H9 (cell line): Measurements from ENCODE around the gene CABP4. TPM values are rescaled to one million over a fixed set of nuclear protein-coding genes. Genes with fewer than 3 reads are reported as not detected.

Experiments
- DNase-seq: peaks from one replicate; pipeline ENCODE4 v3.0.0-alpha.2; 2017
- H2AFZ ChIP-seq: one replicate; pipeline ENCODE4 v1.6.1; 2013; ENCODE audit warnings: mild to moderate bottlenecking, low read length, control low read depth, moderate library complexity
- H2AK5ac ChIP-seq: 2 replicates; pipeline ENCODE4 v1.6.1; 2013; ENCODE audit warnings: low read length, control low read depth, mixed read lengths; ENCODE audit not compliant: insufficient read length
- H2BK120ac ChIP-seq: one replicate; pipeline ENCODE4 v1.6.1; 2013; ENCODE audit warnings: low read depth, mild to moderate bottlenecking, low read length, control low read depth, inconsistent platforms; ENCODE audit not compliant: poor library complexity, severe bottlenecking
- H2BK12ac ChIP-seq: 2 replicates; pipeline ENCODE4 v1.6.1; 2013; ENCODE audit warnings: low read length, control low read depth, mixed read lengths, low read depth; ENCODE audit not compliant: insufficient read length
- H2BK15ac ChIP-seq: 2 replicates; pipeline ENCODE4 v1.6.1; 2013; ENCODE audit warnings: low read depth, low read length, control low read depth
- H2BK20ac ChIP-seq: one replicate; pipeline ENCODE4 v1.6.1; 2013; ENCODE audit warnings: low read depth, mild to moderate bottlenecking, low read length, control low read depth, inconsistent platforms; ENCODE audit not compliant: poor library complexity, severe bottlenecking
- H2BK5ac ChIP-seq: 2 replicates; pipeline ENCODE4 v1.6.1; 2013; ENCODE audit warnings: low read length, control low read depth, mixed read lengths; ENCODE audit not compliant: insufficient read length
- H3K14ac ChIP-seq: 2 replicates; pipeline ENCODE4 v1.6.1; 2013; ENCODE audit warnings: low read length, control low read depth; ENCODE audit not compliant: insufficient read depth
- H3K18ac ChIP-seq: 2 replicates; pipeline ENCODE4 v1.6.1; 2013; ENCODE audit warnings: low read depth, mild to moderate bottlenecking, mixed read lengths, low read length, control low read depth; ENCODE audit not compliant: insufficient read length
- H3K23ac ChIP-seq: 2 replicates; pipeline ENCODE4 v1.6.1; 2013; ENCODE audit warnings: low read length, control low read depth, mixed read lengths, low read depth; ENCODE audit not compliant: insufficient read length
- H3K23me2 ChIP-seq: 2 replicates; pipeline ENCODE4 v1.6.1; 2013; ENCODE audit warnings: low read depth, mild to moderate bottlenecking, mixed read lengths, low read length, control low read depth; ENCODE audit not compliant: insufficient read length, poor library complexity, severe bottlenecking
- H3K27ac ChIP-seq: 2 replicates; pipeline ENCODE4 v1.5.1; 2013; ENCODE audit warnings: low read length, control low read depth, mixed read lengths, low read depth; ENCODE audit not compliant: insufficient read length
- H3K27me3 ChIP-seq: 2 replicates; pipeline ENCODE4 v1.6.1; 2013; ENCODE audit warnings: low read length, control low read depth, inconsistent platforms; ENCODE audit not compliant: insufficient read depth
- H3K4ac ChIP-seq: 2 replicates; pipeline ENCODE4 v1.6.1; 2013; ENCODE audit warnings: low read depth, mild to moderate bottlenecking, control low read depth, inconsistent platforms, low read length, moderate library complexity
- H3K4me1 ChIP-seq: 2 replicates; pipeline ENCODE4 v1.6.1; 2013; ENCODE audit warnings: low read length, control low read depth, inconsistent platforms; ENCODE audit not compliant: insufficient read depth
- H3K4me2 ChIP-seq: 2 replicates; pipeline ENCODE4 v1.6.1; 2013; ENCODE audit warnings: low read length, control low read depth, mixed read lengths; ENCODE audit not compliant: insufficient read length, insufficient read depth
- H3K56ac ChIP-seq: 2 replicates; pipeline ENCODE4 v1.6.1; 2013; ENCODE audit warnings: low read depth, mild to moderate bottlenecking, mixed read lengths, low read length, control low read depth; ENCODE audit not compliant: insufficient read length
- H3K79me1 ChIP-seq: 2 replicates; pipeline ENCODE4 v1.6.1; 2013; ENCODE audit warnings: low read depth, mild to moderate bottlenecking, moderate library complexity, low read length, control low read depth, inconsistent platforms; ENCODE audit not compliant: insufficient read depth, poor library complexity, severe bottlenecking
- H3K79me2 ChIP-seq: 2 replicates; pipeline ENCODE4 v1.6.1; 2013; ENCODE audit warnings: low read length, control low read depth, inconsistent platforms; ENCODE audit not compliant: insufficient read depth
- H3K9ac ChIP-seq: 2 replicates; pipeline ENCODE4 v1.6.1; 2013; ENCODE audit warnings: low read length, control low read depth, mixed read lengths; ENCODE audit not compliant: insufficient read length; ENCODE audit errors: extremely low read depth
- H3K9me3 ChIP-seq: one replicate; pipeline ENCODE4 v1.6.1; 2013; ENCODE audit warnings: low read depth, low read length, inconsistent platforms; ENCODE audit not compliant: control insufficient read depth
- H3T11ph ChIP-seq: one replicate; pipeline ENCODE4 v1.6.1; 2013; ENCODE audit warnings: mild to moderate bottlenecking, low read length, control low read depth, inconsistent platforms
- H4K20me1 ChIP-seq: one replicate; pipeline ENCODE4 v1.6.1; 2013; ENCODE audit not compliant: control insufficient read depth, insufficient read length, insufficient read depth
- H4K5ac ChIP-seq: 2 replicates; pipeline ENCODE4 v1.6.1; 2013; ENCODE audit warnings: low read depth, mild to moderate bottlenecking, mixed read lengths, low read length, control low read depth; ENCODE audit not compliant: insufficient read length
- H4K8ac ChIP-seq: replicated peaks from 2 replicates; pipeline ENCODE4 v1.6.1; 2013; ENCODE audit warnings: low read length, control low read depth, mixed read lengths, low read depth; ENCODE audit not compliant: insufficient read length
- H4K91ac ChIP-seq: 2 replicates; pipeline ENCODE4 v1.6.1; 2013; ENCODE audit warnings: low read depth, mild to moderate bottlenecking, moderate library complexity, mixed read lengths, low read length, control low read depth; ENCODE audit not compliant: insufficient read length
- H3K27ac Mint-ChIP-seq, 3 experiments: 2 replicates in 2 of 3; 3 replicates in 1 of 3; pipeline ENCODE4 v1.8.0; 2020 to 2021; ENCODE audit warnings: mixed read lengths in 3 of 3, mild to moderate bottlenecking in 1 of 3, moderate library complexity in 1 of 3
- H3K27me3 Mint-ChIP-seq: 2 replicates; pipeline ENCODE4 v1.8.0; 2021; ENCODE audit warnings: low read depth, mild to moderate bottlenecking, moderate library complexity, mixed read lengths
- H3K36me3 Mint-ChIP-seq, 3 experiments: 2 replicates in 2 of 3; 3 replicates in 1 of 3; pipeline ENCODE4 v1.8.0; 2020 to 2021; ENCODE audit warnings: low read depth in 3 of 3, mixed read lengths in 3 of 3; ENCODE audit not compliant: insufficient read depth in 1 of 3
- H3K4me1 Mint-ChIP-seq, 2 experiments: 2 replicates each; pipeline ENCODE4 v1.8.0; 2020; ENCODE audit warnings: mixed read lengths in 2 of 2
- H3K4me3 Mint-ChIP-seq, 2 experiments: 2 replicates in 1 of 2; 3 replicates in 1 of 2; pipeline ENCODE4 v1.8.0; 2020 to 2021; ENCODE audit warnings: mild to moderate bottlenecking in 2 of 2, mixed read lengths in 2 of 2, moderate library complexity in 1 of 2
- H3K9me3 Mint-ChIP-seq, 2 experiments: 2 replicates in 1 of 2; 3 replicates in 1 of 2; pipeline ENCODE4 v1.8.0; 2020; ENCODE audit warnings: mild to moderate bottlenecking in 2 of 2, mixed read lengths in 2 of 2, moderate library complexity in 1 of 2
- WGBS: extraction: QIAGEN DNeasy Blood & Tissue Kit; methylation state at CpG from one replicate; pipeline ENCODE4 v1.1.7; 2013; ENCODE audit warnings: missing lambda C conversion rate, low lambda C conversion rate, mixed read lengths; ENCODE audit not compliant: insufficient read length; ENCODE audit errors: extremely low coverage; 5-methylcytosine and 5-hydroxymethylcytosine counted together
- total RNA-seq: library from RNA; stranded (reverse); gene quantifications from 2 replicates; pipeline ENCODE4 v1.2.1, GENCODE V29; 2021
- TF ChIP-seq, protein P1 (sequence below): fragments of 200-600 bp; sonication (generic); conservative IDR thresholded peaks from 3 replicates; pipeline ENCODE4 v1.8.0; 2021; ENCODE audit warnings: antibody characterized with exemption, mild to moderate bottlenecking

The CABP4 gene
- total RNA-seq, 1 experiment from 2014 or later, result not detected

GRCh38 chr11:67416416-67417335 is 38.5 kb upstream of the CABP4 start:
- peak overlapping the region; percentile 20 for H3K4me2 ChIP-seq
- H2AK5ac ChIP-seq, result no peak overlapping the region
- no CpG with 5 or more reads among the region's 21 CpGs for WGBS
- no peak overlapping the region for H3K9ac ChIP-seq
- no peaks in the 10 kb centered on the region for H3K9me3 ChIP-seq
- H2BK120ac ChIP-seq, result no peak overlapping the region
- Mint-ChIP-seq H3K9me3 (no peaks in the 10 kb centered on the region; a peak in 1 of 5 replicates), H3K36me3 (peaks cover 0 to 1% (median 0%) of the 10 kb centered on the region in 3 experiments; a peak in 1 of 7 replicates), H3K27me3 (peaks cover 43% of the 10 kb centered on the region), H3K27ac (peak overlapping the region in 1 of 3 experiments; percentile 72; a peak in 2 of 7 replicates), H3K4me3 (peak overlapping the region; percentile 49 to 75), H3K4me1 (peaks cover 18 to 22% of the 10 kb centered on the region in 2 experiments)
- no peaks in the 10 kb centered on the region for H4K20me1 ChIP-seq
- H3K27ac ChIP-seq, result no peak overlapping the region
- H3K23ac ChIP-seq, result no peak overlapping the region
- no peak for DNase-seq
- H4K91ac ChIP-seq, result no peak overlapping the region
- H2BK20ac ChIP-seq, result no peak overlapping the region
- H3K14ac ChIP-seq, result no peak overlapping the region
- no peak overlapping the region for H2BK12ac ChIP-seq
- TF ChIP-seq, protein P1, sequence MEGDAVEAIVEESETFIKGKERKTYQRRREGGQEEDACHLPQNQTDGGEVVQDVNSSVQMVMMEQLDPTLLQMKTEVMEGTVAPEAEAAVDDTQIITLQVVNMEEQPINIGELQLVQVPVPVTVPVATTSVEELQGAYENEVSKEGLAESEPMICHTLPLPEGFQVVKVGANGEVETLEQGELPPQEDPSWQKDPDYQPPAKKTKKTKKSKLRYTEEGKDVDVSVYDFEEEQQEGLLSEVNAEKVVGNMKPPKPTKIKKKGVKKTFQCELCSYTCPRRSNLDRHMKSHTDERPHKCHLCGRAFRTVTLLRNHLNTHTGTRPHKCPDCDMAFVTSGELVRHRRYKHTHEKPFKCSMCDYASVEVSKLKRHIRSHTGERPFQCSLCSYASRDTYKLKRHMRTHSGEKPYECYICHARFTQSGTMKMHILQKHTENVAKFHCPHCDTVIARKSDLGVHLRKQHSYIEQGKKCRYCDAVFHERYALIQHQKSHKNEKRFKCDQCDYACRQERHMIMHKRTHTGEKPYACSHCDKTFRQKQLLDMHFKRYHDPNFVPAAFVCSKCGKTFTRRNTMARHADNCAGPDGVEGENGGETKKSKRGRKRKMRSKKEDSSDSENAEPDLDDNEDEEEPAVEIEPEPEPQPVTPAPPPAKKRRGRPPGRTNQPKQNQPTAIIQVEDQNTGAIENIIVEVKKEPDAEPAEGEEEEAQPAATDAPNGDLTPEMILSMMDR, result no peak
- no peaks in the 10 kb centered on the region for H3K79me2 ChIP-seq
- no peaks in the 10 kb centered on the region for H3K79me1 ChIP-seq
- H3K56ac ChIP-seq, result no peak overlapping the region
- no peak overlapping the region for H4K8ac ChIP-seq
- no peak overlapping the region for H2BK5ac ChIP-seq
- H3K23me2 ChIP-seq, result no peaks in the 10 kb centered on the region
- no peak overlapping the region for H3K4ac ChIP-seq
- H3K27me3 ChIP-seq, result no peaks in the 10 kb centered on the region
- no peak overlapping the region for H4K5ac ChIP-seq
- H3K18ac ChIP-seq, result no peak overlapping the region
- H3K4me1 ChIP-seq, result no peaks in the 10 kb centered on the region
- no peak overlapping the region for H3T11ph ChIP-seq
- no peak overlapping the region for H2AFZ ChIP-seq
- no peak overlapping the region for H2BK15ac ChIP-seq
